Keratinocyte (primary cell): ENCODE results near the gene LRIT2.

ENCODE experiments used
- EZH2 ChIP-seq: IDR thresholded peaks from one replicate; pipeline ENCODE4 v1.6.1; 2012; ENCODE audit warnings: inconsistent platforms, mild to moderate bottlenecking, low read length, moderate library complexity
- TF ChIP-seq, protein P1 (sequence below), 3 experiments: IDR thresholded peaks in 1 of 3; conservative IDR thresholded peaks in 1 of 3; optimal IDR thresholded peaks in 1 of 3; 2 replicates in 2 of 3; 3 replicates in 1 of 3; pipeline versions ENCODE3 to v1.5.1; 2011; ENCODE audit warnings: low read length in 3 of 3, mild to moderate bottlenecking in 3 of 3, moderate library complexity in 2 of 3, control low read depth in 1 of 3, inconsistent platforms in 1 of 3; ENCODE audit not compliant: insufficient read depth in 2 of 3; ENCODE audit errors: extremely low read depth in 1 of 3

- TF ChIP-seq, protein P1, sequence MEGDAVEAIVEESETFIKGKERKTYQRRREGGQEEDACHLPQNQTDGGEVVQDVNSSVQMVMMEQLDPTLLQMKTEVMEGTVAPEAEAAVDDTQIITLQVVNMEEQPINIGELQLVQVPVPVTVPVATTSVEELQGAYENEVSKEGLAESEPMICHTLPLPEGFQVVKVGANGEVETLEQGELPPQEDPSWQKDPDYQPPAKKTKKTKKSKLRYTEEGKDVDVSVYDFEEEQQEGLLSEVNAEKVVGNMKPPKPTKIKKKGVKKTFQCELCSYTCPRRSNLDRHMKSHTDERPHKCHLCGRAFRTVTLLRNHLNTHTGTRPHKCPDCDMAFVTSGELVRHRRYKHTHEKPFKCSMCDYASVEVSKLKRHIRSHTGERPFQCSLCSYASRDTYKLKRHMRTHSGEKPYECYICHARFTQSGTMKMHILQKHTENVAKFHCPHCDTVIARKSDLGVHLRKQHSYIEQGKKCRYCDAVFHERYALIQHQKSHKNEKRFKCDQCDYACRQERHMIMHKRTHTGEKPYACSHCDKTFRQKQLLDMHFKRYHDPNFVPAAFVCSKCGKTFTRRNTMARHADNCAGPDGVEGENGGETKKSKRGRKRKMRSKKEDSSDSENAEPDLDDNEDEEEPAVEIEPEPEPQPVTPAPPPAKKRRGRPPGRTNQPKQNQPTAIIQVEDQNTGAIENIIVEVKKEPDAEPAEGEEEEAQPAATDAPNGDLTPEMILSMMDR (optimal IDR thresholded peaks at IDR 0.05 in 1 of 3, IDR thresholded peaks at IDR 0.05 in 1 of 3, conservative IDR thresholded peaks at IDR 0.05 in 1 of 3; ENCODE audit: extremely low read depth in 1 of 3, insufficient read depth in 2 of 3, low read length in 3 of 3): no peak
- TF ChIP-seq EZH2: no peak
Observed at GRCh38 chr10:84243759-84244158, 18.4 kb upstream of the LRIT2 start.
